ENCODE results near the gene MYO9B. TPM values are rescaled to one million over a fixed set of nuclear protein-coding genes. Genes with fewer than 3 reads are reported as not detected.

The MYO9B gene
- total RNA-seq, 1 experiment from 2014 or later: 62.6 TPM

DNA sequence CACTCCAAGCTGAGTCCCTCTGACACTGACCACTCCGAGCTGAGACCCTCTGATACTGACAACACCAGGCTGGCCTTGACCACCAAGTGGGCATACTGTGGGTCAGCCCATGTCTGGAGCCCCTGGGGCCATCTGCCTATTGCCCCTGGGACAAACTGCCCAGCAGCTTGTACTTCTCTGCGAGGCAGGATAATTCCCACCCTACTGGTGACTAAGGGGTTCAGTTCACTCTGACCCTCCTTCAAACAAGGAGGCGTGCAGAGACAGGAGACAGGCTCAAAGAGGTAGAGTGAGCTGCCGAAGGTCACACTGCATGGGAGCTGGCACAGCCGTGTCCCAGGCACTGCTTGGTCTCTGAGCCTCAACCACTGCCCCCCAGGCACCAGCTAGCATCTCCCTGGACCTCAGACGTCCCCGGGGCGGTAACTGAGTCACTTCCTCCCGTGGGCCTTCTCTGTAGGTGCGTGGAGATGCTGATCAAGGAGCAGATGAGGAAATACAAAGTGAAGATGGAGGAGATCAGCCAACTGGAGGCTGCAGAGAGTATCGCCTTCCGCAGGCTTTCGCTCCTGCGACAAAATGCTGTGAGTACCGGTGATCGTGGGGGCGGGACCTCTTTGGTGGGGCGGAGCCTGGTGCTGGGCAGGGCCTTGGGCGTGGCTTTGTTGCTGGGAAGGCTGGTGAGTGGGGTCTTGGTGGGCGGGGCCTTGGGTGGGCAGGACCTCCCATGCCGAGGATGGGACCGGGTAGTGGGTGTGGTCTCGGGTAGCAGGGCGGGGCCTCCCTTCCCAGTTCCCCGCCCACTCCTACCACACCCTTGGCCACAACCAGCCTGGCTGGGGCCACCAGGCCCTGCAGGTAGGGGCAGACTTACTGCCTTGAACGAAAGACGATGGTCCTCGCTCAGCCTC is 133.8 kb downstream of the MYO9B start:
- in situ Hi-C loops (cut with HindIII; ENCODE audit: low pct_unique_long_range_greater_than_20kb, low sequenced_read_pairs): no loop called here
- peak; percentile 89 for DNase-seq (ENCODE audit: low read depth, low spot score)

DNA sequence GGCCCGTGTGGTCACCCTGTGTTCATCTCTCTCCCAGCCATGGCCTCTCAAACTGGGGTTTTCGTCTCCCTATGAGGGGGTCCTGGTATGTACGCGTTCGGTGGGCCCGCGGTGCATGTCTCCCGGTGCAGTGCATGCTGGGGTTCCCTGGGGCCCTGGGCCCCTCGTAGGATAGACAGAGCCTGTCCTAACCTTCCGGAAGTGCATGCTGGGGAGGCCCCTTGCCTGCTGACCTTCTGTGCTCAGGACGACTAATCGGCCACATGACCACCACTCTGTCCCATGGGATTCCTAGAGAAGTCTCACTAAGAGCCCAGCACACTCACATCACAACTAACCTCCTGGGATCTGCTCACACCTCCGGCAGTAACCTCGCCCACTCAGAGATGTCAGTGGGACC is 134.7 kb downstream of the MYO9B start:
- in situ Hi-C loops (cut with HindIII; ENCODE audit: low pct_unique_long_range_greater_than_20kb, low sequenced_read_pairs): no loop called here
- DNase-seq (ENCODE audit: low read depth, low spot score): peak; percentile 40

DNA sequence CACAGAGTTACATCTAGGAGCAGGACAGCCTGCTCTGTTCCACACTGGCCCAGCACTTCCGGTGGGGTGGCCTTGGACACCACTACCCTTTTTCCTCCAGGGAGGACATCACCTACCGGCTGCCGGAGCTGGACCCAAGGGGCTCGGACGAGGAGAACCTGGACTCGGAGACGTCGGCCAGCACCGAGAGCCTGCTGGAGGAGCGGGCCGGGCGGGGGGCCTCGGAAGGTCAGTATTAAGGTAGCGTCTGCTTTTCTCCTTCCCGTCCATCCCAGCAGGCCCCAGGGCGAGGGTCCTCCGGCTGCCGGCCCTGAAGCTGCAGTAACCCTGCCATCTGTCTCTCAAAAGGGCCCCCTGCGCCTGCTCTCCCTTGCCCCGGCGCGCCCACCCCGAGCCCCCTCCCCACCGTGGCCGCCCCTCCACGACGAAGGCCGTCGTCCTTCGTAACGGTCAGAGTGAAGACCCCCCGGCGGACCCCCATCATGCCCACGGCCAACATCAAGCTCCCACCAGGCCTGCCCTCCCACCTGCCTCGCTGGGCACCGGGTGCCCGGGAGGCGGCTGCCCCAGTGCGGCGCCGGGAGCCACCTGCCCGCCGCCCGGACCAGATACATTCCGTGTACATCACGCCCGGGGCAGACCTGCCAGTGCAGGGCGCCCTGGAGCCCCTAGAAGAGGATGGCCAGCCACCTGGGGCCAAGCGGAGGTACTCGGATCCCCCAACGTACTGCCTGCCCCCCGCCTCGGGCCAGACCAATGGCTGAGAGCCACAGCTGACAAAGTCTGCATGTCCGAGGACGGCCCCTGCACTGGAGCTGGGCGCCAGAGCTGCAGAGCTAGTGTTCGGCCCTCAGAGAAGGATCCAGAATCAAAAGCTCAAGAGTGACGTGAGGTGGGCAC is 136.2 kb downstream of the MYO9B start:
- in situ Hi-C loops (cut with HindIII; ENCODE audit: low pct_unique_long_range_greater_than_20kb, low sequenced_read_pairs): no loop called here
- DNase-seq (ENCODE audit: low read depth, low spot score): no peak

DNA sequence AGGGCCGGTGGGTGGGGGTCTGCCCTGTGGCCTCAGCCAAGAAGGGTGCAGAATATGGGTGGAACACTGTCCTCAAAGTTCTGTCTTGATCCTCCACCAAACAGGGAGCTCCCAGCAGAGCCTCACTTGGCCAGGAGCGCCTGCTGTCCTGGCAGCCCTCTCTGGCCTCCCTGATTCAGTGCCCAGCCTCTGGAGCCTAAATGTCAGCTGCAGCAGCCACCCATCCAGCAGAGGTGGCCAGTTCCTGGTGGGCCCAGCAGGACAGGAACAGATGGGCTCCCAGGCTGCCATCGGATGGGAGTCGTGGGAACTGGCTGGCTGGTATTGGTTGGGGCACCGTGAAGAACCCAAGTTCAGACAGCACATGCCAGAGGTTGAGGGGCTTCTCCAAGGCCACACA is 137.8 kb downstream of the MYO9B start:
- in situ Hi-C loops (cut with HindIII; ENCODE audit: low pct_unique_long_range_greater_than_20kb, low sequenced_read_pairs): no loop called here
- DNase-seq (ENCODE audit: low read depth, low spot score): no peak

DNA sequence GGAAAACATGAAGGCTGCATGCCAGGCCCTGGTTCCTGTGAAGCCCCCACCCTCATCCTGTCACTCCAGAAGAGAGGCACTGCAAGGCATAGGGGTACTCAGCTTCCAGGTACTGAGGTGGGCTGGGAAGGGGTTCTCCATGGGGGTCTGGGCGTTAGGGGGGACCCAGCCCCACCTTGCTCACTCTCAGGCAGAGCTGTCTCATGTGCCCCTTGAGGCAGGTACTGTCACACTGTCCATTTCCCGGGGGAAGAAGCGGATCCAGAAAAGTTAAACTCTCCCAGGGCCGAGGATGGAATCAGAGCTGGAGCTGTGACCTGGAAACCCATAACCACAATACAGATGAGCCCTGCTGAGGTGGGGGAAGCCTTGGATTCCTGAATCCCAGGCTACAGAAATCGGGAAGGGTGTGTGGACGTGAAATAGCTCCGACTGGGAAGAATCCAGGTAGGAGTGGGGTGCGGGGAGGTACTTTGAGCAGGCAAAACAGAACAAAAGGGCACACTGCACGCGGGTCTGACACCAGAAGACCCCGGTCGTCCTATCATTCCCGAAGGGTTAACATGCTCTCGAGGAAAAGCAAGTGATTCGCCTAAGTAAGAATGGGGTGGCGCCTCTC is 139.0 kb downstream of the MYO9B start:
- in situ Hi-C loops (cut with HindIII; ENCODE audit: low pct_unique_long_range_greater_than_20kb, low sequenced_read_pairs): no loop called here
- DNase-seq (ENCODE audit: low read depth, low spot score): no peak

DNA sequence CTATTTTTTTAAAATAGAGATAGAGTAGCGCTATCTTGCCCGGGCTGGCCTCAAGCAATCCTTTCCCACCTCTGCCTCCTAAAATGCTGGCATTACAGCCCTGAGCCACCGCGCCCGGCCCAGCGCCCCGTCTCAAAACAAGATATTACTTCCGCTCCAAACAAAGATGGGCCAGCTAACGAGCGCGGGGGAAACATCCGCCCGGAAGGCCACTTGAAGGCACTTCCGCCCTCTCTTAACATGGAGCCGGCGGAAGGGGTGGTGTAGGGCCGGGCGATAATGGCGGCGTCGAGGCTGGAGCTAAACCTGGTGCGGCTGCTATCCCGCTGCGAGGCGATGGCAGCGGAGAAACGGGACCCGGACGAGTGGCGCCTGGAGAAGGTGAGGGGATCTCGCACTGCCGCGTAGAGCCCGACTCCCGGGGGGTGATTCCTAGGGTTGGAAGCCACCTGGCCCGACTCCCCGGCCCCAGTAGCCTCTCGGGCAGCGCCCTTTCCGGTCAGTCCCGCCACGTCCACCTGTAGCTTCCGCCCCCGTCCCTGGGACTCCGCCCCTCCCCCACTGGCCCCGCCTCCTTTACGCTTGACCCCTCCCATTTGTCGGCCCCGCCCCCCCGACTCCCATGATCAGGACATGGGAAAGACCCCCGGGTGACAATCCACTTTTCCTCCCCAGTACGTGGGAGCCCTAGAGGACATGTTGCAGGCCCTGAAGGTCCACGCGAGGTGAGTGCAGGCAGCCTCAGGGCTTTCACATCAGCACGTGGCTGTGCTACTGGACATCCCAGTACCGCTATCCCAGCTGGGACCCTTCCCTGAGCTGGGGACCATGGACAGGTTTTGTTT is 139.8 kb downstream of the MYO9B start, which contains the start of gene USE1:
USE1 (plus strand) TSS at position 231 of the 845 bp plus-strand sequence; CDS start at position 280, 49 bp downstream.
- in situ Hi-C loops (cut with HindIII; ENCODE audit: low pct_unique_long_range_greater_than_20kb, low sequenced_read_pairs): no loop called here
- peak; percentile 74 for DNase-seq (ENCODE audit: low read depth, low spot score)

DNA sequence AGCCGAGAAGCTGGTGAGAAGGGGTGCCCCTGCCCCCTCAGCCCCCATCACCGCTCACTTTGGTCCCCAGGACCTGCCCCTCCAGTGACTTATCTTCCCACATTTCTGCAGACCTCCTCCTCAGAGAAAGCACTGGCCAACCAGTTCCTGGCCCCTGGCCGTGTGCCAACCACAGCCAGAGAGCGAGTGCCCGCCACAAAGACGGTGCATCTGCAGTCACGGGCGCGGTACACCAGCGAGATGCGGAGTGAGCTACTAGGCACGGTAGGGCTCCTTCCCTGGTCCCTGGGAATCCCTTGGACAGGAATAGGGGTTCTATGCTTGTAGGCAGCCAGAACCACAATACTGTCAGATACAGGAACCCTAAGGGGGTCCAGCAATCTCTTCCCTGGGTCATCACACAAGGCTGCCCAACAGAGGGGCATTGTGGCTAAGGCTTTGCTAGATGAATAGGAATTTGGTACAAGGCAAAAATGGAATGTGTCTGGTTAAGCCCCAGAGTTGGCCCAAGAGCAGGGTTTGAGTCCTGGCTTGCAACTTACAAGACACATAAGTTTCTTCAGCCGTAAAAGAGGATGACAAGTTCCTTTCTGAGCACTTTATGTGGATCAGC is 140.6 kb downstream of the MYO9B start:
- DNase-seq (ENCODE audit: low read depth, low spot score): no peak
- in situ Hi-C loops (cut with HindIII; ENCODE audit: low pct_unique_long_range_greater_than_20kb, low sequenced_read_pairs): no loop called here

DNA sequence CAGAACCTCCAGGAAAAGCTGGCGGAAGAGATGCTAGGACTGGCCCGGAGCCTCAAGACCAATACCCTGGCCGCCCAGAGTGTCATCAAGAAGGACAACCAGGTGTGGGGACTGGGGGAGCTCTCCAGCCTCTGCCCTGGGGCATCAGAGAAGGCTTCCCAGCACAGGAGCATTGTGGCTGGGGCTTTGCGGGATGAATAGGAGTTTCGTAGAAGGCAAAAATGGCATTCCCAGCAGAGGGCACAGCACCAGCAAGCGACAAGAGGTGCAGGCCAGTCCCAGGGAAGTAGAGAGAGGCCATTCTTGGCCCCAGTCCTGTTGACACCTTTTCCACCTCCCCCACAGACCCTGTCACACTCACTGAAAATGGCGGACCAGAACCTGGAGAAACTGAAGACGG is 143.7 kb downstream of the MYO9B start:
- in situ Hi-C loops (cut with HindIII; ENCODE audit: low pct_unique_long_range_greater_than_20kb, low sequenced_read_pairs): no loop called here

DNA sequence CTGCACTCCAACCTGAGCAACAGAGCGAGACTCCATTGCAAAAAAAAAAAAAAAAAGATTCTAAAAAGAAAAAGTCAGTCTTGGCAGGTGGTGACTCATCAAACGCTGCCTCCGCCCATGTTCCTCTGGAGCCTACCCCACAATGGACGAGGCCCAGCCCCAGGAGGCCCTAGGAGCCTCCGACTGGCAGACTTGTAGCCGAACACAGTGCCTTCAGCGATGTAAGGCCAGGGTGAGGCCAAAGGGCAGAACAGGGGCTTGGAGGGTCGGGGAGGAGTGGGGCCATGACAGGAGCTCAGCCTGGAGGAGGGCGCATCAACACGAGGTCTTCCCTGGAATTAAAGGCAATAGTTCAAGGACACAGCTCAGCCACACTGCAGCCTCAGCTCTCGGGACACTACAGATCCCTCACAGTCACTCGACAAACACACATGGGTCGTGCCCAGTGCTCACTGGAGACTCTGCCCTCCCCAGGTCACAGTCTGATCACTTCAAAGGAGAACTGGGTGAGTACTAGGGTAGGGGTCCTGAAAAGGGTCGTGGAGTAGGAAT is 144.7 kb downstream of the MYO9B start:
- in situ Hi-C loops (cut with HindIII; ENCODE audit: low pct_unique_long_range_greater_than_20kb, low sequenced_read_pairs): no loop called here
- DNase-seq (ENCODE audit: low read depth, low spot score): no peak

More for the DNA sequence above, 143.7 kb downstream of the MYO9B start:
- DNase-seq (ENCODE audit: low read depth, low spot score): no peak

DNA sequence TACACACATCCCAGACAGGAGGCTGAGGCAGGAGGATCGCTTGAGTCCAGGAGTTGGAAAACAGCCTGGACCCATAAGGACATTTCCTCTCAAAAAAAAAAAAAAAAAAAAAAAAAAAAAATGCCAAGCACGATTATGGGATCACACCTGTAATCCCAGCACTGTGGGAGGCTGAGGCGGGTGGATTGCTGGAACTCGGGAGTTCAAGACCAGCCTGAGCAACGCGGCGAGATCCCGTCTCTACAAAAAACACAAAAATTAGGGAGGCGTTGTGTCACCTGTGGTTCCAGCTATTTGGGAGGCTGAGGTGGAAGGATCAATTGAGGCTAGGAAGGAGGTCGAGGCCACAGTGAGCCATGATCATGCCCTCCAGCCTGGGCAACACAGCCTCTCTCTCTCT is 149.5 kb downstream of the MYO9B start:
- DNase-seq (ENCODE audit: low read depth, low spot score): no peak
- in situ Hi-C loops (cut with HindIII; ENCODE audit: low pct_unique_long_range_greater_than_20kb, low sequenced_read_pairs): no loop called here

DNA sequence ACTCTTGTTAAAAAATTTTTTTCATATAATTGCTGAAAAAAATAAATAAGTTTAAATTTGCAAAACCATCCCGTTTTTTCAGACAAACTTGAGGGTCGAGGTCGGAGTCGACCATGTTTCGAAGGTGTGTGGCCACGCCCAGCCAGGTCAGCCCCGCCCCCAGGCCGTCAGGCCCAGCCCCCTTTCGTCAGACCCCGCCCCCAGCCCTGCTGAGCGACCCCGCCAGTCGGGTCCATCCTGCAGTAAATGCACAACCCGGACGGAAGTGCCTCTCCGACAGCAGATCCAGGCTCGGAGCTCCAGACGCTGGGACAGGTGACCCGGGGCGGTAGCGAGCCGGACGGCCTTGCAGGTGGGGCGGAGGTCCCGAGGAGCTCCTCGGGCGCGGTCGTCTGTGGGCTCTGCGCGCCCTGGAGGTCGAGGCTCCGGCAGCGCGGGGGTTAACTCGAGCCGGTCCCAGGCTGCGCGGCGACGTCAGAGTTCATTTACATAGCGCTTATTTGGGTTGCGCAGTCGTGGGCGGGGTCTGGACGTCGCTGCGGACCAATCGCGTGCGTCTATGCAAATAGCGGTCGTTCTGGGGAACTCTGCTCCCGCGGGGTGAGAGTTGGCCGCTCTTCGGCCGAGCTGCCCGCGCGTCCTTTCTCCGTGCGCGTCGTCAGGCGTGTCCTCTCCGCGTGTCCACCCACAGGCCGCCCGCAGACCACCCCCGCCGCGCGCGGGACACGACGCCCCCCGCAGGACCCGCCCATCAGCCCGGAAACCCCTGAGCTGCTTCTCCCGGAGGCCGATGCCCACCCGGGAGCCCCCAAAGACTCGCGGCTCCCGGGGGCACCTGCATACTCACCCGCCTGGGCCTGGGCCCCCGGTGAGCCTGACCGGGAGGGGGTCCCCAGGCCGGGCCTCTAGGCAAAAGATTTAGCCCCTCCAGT is 150.7 kb downstream of the MYO9B start, which contains the start of gene OCEL1:
OCEL1 (plus strand) TSS at position 225 of the 932 bp plus-strand sequence; CDS start at position 247, 22 bp downstream.
- in situ Hi-C loops (cut with HindIII; ENCODE audit: low pct_unique_long_range_greater_than_20kb, low sequenced_read_pairs): no loop called here
- peak; percentile 96 for DNase-seq (ENCODE audit: low read depth, low spot score)

DNA sequence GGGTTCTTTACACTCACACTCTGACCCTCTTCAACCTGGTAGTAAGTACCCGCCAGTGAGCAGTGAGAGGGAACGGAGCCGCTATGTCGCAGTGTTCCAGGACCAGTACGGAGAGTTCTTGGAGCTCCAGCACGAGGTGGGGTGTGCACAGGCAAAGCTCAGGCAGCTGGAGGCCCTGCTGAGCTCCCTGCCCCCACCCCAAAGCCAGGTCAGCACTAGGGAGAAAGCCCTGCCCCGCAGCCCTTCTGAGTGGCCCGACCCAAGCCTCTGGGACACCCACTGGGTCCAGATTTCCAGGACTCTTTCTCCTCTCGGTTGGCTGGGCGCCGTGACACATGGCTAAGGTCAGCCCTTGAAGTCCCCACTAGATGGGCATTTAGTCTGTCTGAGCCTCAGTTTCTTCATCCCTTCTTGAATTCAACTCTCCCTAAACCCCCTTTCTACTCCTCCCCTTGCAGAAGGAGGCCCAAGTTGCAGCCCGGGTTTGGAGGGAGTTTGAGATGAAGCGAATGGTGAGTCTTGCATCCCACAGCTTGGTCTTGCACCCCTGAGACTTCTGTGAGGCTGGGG is 152.3 kb downstream of the MYO9B start:
- in situ Hi-C loops (cut with HindIII; ENCODE audit: low pct_unique_long_range_greater_than_20kb, low sequenced_read_pairs): no loop called here
- no peak for DNase-seq (ENCODE audit: low read depth, low spot score)

DNA sequence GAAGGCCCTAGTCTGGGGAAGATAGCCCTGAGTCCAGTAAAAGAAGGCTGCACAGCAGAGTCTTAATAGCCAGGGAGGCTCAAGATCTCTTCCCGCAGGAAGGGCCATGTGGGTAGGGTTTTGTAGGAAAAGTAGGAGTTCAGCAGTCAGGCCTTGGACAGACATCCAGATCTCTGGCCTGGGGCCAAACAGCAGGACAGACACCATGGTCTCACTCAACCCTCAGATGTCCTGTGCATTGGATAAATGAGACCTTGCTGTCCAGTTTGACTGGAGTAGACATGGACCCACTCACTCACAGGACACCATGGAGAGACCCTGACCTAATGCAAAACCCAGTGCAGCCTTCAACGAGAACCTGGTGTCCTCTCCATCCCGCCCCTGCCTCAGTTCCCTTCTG is 154.3 kb downstream of the MYO9B start:
- in situ Hi-C loops (cut with HindIII; ENCODE audit: low pct_unique_long_range_greater_than_20kb, low sequenced_read_pairs): no loop called here
- no peak for DNase-seq (ENCODE audit: low read depth, low spot score)

DNA sequence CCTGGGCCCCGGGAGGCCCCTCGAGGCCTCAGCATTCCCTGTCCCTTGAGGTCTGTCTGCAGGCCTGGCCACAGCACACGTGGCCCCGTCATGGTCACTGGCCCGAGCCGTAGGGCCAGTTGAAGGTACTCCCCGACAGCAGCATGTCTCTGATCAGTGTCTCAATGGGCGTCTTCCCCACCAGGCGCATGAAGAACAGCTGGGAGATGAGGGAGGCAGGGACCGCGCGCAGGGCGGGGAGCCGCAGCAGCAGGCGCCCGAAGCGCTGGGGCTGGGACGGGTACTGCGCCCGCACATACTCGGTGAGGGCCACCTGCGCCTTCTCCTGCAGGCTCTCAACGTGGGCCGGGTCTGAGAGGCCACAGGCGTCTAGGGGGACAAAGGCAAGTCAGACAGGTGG is 156.7 kb downstream of the MYO9B start:
- in situ Hi-C loops (cut with HindIII; ENCODE audit: low pct_unique_long_range_greater_than_20kb, low sequenced_read_pairs): no loop called here
- no peak for DNase-seq (ENCODE audit: low read depth, low spot score)

DNA sequence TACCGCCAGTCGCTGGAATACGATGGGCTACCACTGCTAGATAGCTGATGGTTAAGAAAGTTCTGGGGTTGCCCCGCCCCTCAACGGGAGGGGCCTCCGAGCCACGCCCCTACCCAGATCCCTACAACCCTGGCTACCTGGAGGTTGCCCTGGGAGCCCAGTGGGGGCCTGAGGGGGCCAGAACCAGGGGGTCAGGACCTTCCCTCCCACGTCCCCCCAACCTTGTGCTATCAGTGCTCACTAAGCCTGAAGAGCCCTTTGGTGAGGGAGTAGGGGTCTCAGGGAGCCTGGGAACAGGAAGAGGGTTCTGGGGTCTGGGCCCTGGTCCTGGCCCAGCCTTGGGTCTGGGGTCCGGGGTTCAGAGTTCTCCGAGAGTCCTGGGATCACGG is 159.3 kb downstream of the MYO9B start:
- peak; percentile 65 for DNase-seq (ENCODE audit: low read depth, low spot score)
- in situ Hi-C loops (cut with HindIII; ENCODE audit: low pct_unique_long_range_greater_than_20kb, low sequenced_read_pairs): no loop called here

All from SK-MEL-5 (cell line).